ENCODE measurements around the gene CAPN1. TPM values are rescaled to one million over a fixed set of nuclear protein-coding genes. Genes with fewer than 3 reads are reported as not detected.

The CAPN1 gene
- polyA plus RNA-seq, 3 donors = 54.6 to 82.1 (median 75.0) TPM

DNA sequence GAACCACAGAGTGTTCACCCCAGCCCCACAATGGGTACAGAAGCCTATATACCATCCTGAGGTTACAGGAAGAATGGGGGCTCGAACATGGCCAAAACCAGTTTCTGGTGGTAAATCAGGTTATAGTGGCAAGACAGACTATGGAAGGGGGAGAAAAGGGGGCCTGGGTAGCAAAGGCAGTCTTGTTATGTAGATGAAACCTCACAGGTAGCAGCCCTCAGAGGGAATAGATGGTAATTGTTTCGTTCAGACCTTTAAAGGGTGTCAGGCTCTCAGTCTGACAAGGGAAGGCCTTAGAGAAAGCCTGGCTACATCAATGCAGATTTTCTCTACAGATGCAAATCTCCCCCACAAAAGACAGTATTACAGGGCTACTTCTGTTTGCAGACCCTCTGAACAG is 3.4 kb downstream of the CAPN1 start:
- 81 to 95% (median 93%) methylated on average over 2 of the region's 2 CpGs for WGBS, 3 donors
- no peak overlapping the region for H3K27ac ChIP-seq (ENCODE audit: low read depth, low read length)

DNA sequence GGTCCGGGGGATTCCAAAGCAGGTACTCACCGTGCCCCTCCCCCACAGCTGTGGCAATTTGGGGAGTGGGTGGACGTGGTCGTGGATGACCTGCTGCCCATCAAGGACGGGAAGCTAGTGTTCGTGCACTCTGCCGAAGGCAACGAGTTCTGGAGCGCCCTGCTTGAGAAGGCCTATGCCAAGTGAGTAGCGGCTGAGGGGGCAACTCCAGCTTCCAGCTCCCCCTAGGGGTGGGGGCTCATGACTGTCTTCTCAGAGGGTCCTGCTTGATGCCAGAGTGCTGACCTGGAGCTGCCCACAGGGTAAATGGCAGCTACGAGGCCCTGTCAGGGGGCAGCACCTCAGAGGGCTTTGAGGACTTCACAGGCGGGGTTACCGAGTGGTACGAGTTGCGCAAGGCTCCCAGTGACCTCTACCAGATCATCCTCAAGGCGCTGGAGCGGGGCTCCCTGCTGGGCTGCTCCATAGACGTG is 4.2 kb downstream of the CAPN1 start:
- no peak overlapping the region for H3K27ac ChIP-seq (ENCODE audit: low read depth, low read length)
- WGBS, 3 donors = 82 to 87% (median 85%) methylated on average over 18 of the region's 18 CpGs

DNA sequence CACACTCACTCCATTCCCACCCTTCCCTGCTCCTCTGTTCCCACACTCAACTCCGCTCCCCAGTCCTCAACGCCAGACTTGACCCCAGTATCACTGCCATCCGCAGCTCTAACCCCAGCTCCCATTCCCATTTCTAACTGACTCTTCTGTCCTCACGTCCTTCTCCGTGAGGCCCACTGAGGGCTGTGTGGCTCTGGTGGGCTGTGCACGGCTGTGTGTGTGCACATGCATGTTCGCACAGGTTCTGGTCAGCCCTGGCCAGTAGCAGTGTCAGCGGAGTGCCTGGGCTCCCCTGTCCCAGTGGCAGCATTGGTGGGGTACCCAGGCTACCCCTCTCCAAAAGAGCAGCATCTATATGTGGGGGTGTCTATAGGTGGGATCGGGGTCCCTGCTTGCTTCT is 5.0 kb downstream of the CAPN1 start:
- H3K27ac ChIP-seq (ENCODE audit: low read depth, low read length) = no peak overlapping the region
- WGBS, 3 donors = 91 to 99% (median 95%) methylated on average over 9 of the region's 9 CpGs

DNA sequence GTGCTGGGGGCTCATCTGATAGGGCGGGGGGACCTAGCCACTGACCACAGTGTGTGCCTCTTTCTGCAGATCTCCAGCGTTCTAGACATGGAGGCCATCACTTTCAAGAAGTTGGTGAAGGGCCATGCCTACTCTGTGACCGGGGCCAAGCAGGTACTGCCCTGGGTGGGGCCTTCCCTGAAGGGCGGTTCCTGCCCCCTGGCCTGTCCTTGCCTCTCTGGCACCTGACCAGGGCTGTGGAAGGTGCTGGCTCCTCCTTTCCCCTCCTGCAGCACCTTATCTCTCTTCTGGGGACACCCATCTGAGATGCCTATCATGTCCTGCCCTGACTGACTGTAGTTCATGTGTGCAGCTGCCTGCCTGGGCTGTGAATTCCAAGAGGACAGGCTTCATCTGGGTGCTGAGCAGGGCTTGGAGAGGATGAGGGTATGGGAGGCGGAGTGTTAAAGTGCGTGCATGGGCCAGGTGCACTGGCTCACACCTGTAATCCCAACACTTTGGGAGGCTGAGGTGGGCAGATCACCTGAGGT is 5.5 kb downstream of the CAPN1 start:
- H3K27ac ChIP-seq (ENCODE audit: low read depth, low read length) = no peak overlapping the region
- 91 to 95% (median 94%) methylated on average over 6 of the region's 6 CpGs for WGBS, 3 donors

DNA sequence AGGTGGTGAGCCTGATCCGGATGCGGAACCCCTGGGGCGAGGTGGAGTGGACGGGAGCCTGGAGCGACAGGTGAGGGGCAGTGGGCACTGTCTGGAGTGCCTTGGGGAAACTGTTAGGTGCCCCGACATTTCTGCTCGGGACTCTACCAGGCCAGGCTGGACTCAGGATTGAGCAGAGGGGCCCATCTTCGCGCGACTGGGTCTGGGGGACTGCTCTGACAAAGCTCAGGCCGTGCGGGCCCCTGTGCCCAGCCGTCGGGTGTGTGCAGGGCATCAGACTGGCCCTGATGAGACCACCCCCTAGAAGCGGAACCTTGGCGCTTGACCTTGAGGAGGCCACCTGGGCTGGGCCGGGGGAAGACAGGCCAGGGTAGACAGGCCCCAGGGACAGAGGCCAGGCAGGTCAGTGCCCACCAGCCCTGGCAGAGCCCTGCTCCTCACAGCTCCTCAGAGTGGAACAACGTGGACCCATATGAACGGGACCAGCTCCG is 6.3 kb downstream of the CAPN1 start:
- 92 to 94% (median 94%) methylated on average over 20 of the region's 20 CpGs for WGBS, 3 donors
- H3K27ac ChIP-seq (ENCODE audit: low read depth, low read length) = no peak overlapping the region

DNA sequence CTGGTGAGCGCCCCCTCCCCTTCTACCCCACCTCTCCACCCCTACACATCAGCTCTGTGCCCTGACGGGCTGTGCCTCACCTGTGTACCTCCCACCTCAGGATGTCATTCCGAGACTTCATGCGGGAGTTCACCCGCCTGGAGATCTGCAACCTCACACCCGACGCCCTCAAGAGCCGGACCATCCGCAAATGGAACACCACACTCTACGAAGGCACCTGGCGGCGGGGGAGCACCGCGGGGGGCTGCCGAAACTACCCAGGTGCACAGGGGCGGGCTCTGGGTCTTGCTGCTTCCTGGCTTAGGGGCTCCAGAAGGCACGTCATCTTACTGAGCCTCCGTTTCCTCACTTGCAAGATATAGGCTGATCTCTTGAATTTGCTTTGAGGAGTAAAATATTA is 6.8 kb downstream of the CAPN1 start:
- 92 to 94% (median 94%) methylated on average over 18 of the region's 18 CpGs for WGBS, 3 donors
- H3K27ac ChIP-seq (ENCODE audit: low read depth, low read length) = no peak overlapping the region

DNA sequence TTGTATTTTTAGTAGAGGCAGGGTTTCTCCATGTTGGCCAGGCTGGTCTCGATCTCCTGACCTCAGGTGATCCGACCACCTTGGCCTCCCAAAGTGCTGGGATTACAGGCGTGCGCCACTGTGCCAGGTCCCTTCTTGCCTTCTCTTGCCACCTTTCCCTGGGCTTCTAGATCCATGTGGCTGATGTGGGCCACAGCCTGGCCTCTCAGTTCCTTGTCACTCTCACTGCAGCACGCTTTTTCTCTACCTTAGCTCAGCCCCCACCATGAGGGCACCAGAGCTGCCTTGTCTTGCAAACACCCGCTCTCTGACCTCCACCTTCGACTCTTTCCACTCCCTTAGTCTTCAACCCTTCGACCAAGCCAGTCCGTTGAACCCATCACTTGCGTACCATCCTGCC is 7.5 kb downstream of the CAPN1 start:
- no peak overlapping the region for H3K27ac ChIP-seq (ENCODE audit: low read depth, low read length)
- 83 to 87% (median 86%) methylated on average over 10 of the region's 10 CpGs for WGBS, 3 donors

DNA sequence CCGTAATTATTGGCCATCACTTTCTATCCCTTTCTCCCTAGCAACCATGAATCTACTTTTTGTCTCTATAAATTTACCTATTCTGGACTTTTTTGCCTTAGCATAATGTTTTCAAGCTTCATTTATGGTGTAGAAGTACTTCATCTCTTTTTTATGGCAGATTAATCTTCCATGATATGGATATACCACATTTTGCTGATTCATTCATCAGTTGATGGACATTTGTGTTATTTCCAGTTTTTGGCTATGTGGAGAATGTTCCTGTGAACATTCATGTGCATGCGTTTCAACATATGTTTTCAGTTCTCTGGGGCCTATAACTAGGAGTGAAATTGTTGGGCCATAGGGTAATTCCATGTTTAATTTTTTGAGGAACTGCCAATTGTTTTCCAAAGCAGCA is 12.8 kb downstream of the CAPN1 start:
- 65 to 97% (median 81%) methylated on average over 2 of the region's 2 CpGs for WGBS, 3 donors
- no peak overlapping the region for H3K27ac ChIP-seq (ENCODE audit: low read depth, low read length)

DNA sequence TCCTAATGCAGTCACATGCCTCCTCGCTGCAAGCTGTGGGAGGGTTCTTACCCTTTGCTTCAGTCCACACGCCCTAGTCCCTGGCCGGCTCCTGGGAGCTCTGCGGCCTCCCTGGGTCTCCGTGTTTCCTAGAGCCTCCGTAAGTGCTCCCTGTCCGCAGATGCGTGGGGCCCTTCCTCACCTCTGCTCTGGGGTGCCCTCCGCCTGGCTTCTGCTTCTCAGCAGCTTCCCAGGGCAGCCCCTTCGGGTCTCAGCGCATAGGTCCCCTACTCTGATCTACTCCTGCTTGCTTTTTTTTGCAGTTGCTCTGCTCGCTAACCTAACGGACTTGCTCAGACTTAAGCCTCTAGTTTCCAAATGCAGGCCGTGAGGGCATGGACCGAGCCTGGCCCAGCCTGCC is 22.4 kb downstream of the CAPN1 start:
- 91 to 94% (median 92%) methylated on average over 15 of the region's 15 CpGs for WGBS, 3 donors

DNA sequence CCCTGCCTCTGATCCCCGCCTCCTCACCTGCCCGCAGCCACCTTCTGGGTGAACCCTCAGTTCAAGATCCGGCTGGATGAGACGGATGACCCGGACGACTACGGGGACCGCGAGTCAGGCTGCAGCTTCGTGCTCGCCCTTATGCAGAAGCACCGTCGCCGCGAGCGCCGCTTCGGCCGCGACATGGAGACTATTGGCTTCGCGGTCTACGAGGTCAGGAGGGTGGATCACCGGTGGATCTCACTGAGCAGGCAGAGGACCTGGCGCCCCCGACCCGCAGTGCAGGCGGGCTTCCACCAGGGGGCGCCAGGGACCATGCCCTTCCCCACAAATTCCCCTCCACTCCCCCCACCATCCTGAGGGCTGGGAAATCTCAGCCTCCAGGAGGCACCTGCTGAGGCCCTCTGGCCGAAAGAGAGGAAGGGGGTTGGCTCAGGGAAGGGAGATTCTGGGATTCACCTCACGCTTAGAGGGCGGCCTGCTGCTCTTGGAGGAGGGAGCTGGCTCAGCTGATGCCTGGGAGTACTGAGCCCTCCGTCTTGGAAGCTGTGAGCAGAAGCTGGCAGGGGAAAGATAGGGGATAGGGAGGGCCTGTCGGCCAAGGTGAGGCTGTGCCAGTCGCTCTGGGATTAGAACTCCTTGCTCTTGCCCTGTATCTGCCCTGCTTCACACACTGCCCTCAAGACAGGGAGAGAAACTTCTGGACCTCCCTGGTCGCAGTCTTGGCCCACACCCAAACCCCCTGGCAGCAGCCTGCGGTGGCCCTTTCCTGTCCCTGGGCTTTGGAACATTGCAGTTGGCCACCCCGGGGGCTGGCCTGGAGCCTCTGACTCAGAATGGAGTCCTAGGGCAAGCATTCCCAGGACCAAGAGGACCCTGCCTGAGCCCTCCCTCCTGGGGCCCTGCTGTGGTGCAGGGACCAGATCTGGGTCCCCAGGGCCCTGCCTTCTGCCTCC is 23.2 kb downstream of the CAPN1 start:
- 62 to 66% (median 64%) methylated on average over 38 of the region's 38 CpGs for WGBS, 3 donors
- H3K27ac ChIP-seq (ENCODE audit: low read depth, low read length) = no peak overlapping the region

More for the DNA sequence above, 22.4 kb downstream of the CAPN1 start:
- H3K27ac ChIP-seq (ENCODE audit: low read depth, low read length) = no peak overlapping the region

DNA sequence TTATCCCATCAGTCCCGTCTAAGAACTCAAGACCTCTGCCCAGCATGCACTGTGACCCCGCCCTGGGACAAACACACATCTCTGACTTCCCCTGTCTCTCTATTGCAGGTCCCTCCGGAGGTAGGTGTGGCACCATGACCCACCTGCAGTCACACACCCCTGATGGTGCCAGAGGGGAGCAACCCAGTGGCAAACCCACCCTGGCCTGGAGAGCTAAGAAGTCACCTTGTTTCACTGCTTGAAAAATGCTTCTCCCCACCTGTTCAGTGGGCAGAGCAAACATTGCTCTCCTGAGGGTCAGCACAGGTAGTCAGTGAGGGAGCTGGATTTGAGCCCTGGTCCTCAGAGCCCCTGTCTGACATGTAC is 23.9 kb downstream of the CAPN1 start:
- H3K27ac ChIP-seq (ENCODE audit: low read depth, low read length) = no peak overlapping the region
- WGBS, 3 donors = 79 to 81% (median 80%) methylated on average over 3 of the region's 3 CpGs

DNA sequence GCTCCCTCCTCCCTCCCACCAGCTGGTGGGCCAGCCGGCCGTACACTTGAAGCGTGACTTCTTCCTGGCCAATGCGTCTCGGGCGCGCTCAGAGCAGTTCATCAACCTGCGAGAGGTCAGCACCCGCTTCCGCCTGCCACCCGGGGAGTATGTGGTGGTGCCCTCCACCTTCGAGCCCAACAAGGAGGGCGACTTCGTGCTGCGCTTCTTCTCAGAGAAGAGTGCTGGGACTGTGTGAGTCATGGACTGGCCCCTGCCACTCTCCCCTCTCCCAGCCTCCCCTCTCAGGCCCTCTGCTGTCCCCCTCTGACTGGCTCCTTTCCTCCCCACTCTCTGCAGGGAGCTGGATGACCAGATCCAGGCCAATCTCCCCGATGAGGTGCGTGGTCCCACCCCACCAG is 24.7 kb downstream of the CAPN1 start:
- no peak overlapping the region for H3K27ac ChIP-seq (ENCODE audit: low read depth, low read length)

DNA sequence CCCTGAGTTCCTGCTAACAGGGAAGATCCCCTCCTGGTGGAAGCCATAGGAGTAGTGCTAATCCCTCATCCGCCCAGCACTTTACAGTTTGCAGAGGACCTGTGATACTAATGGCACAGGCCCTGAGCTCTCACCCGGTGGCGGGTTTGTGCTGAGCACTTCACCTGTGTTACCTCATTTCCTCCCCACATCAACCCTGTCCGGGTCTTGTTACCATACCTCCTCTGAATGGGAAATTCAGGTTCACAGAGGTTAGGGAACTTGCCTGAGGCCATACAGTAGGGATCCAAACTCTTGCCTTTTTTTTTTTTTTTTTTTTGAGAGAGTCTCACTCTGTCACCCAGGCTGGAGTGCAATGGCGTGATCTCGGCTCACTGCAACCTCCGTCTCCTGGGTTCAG is 25.2 kb downstream of the CAPN1 start:
- 84 to 87% (median 87%) methylated on average over 7 of the region's 7 CpGs for WGBS, 3 donors
- H3K27ac ChIP-seq (ENCODE audit: low read depth, low read length) = no peak overlapping the region

More for the DNA sequence above, 24.7 kb downstream of the CAPN1 start:
- WGBS, 3 donors = 91 to 94% (median 93%) methylated on average over 17 of the region's 17 CpGs

DNA sequence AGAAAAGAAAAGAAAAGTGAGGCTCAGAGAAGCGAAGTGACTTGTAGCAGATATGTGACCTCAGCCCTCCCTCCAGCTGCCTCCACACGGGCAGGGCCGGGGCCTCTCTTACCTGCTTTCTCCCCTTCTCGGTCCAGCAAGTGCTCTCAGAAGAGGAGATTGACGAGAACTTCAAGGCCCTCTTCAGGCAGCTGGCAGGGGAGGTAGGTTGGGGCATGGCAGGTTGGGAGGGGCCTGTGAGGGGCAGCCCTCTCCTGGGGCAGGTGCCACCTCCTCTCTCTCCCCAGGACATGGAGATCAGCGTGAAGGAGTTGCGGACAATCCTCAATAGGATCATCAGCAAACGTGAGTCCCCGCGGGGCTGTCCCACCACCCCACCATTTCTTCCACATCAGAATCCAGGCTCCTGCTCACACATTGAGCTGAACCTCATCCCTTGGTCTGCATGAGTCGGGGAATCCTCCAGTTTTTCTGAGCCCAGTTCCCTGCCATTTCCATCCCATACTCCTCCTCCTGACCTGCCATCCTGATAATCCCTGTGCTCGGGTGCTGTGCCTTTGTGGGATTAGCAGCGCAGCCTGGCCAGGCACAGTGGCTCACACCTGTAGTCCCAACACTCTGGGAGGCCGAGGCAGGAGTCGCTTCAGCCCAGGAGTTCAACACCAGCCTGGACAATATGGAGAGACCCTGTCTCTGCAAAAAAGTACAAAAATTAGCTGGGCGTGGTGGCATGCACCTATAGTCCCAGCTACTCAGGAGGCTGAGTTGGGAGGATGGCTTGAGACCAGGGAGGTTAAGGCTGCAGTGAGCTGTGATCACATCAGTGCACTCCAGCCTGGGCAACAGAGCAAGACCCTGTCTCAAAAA is 26.4 kb downstream of the CAPN1 start:
- 88 to 94% (median 92%) methylated on average over 15 to 16 of the region's 16 CpGs for WGBS, 3 donors
- no peak overlapping the region for H3K27ac ChIP-seq (ENCODE audit: low read depth, low read length)

DNA sequence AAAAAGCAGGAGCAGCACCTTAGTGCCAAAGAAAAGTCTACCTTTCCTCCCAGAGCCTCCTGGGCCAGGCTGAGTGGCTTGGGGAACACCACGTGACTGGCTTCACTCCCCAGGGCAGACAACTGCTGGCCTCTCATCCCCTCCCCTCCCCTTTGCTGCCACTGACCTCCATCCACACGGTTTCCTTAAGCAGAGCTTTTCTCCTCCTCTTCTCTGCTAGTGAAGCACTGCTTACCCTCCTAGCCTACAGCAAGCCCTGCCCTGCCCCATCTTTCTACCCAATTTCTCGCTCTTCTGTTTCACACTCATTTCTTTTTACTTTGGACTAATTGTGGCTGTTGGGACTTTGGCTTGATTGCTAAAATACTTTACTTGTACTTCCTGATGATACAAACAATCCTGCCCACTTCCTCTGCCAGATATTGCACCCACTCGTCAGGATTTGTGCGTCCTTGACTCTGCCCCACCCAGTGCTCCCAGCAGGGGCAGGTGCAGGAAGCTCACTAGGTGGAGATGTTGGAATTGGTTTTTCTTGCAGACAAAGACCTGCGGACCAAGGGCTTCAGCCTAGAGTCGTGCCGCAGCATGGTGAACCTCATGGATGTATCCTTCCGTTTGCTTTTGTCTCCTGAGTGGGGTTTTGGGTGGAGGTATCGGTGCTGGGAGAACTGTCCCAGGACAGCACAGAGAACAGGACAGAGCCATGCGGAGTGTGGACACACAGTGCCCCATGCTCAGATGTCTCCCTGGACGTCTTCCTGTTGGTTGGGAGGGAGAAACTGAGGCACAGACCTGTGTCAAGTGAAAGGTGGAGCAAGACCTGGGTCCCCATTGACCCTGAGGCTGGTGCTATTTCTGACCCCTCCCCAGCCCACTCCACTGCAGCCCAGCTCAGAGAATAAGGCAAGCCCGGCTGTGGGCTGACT is 27.3 kb downstream of the CAPN1 start:
- 60 to 79% (median 64%) methylated on average over 13 of the region's 13 CpGs for WGBS, 3 donors
- no peak overlapping the region for H3K27ac ChIP-seq (ENCODE audit: low read depth, low read length)

DNA sequence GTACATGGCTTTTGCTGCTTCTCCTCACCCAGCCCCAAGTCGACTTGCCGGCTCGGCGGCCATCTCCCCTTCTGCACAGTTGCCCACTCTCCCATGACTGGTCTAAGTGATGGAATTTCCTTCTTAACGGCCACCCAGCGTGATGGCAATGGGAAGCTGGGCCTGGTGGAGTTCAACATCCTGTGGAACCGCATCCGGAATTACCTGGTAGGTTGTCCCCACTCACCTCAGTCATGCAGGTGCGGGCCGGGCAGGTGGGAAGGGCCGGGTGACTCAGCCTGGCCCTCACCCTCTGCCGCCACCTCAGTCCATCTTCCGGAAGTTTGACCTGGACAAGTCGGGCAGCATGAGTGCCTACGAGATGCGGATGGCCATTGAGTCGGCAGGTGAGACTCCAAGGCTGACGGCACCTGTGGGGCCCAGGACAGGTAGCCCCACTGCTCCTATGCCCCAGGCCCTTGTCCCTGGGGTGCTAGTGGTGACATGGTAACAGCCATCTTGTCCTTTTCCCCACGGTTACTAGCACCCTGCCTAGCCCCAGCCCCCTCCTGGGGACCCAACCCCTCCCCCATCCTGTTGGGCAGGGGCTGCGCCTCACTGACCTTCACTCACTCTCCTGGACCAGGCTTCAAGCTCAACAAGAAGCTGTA is 28.1 kb downstream of the CAPN1 start:
- 89 to 93% (median 90%) methylated on average over 20 of the region's 20 CpGs for WGBS, 3 donors

DNA sequence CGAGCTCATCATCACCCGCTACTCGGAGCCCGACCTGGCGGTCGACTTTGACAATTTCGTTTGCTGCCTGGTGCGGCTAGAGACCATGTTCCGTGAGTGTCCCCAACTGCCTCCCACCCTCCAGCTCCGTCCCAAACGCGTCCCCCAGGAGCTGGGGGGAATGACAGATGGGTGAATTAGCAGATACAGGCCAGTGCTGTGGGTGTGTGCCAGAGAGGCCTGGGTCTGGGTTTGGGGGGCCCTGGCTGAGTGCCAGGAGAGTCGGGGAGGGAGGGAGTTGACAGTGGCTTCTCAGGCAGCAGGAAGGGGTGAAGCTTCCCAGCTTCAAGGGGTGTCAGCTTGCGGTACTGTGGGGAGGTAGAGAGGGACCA is 28.6 kb downstream of the CAPN1 start:
- no peak overlapping the region for H3K27ac ChIP-seq (ENCODE audit: low read depth, low read length)
- 78 to 87% (median 85%) methylated on average over 14 of the region's 14 CpGs for WGBS, 3 donors

More for the DNA sequence above, 28.1 kb downstream of the CAPN1 start:
- no peak overlapping the region for H3K27ac ChIP-seq (ENCODE audit: low read depth, low read length)

Measured in adipose tissue (tissue), 3 donors.